H1 (cell line): ENCODE data around the gene PCED1B. TPM values are rescaled to one million over a fixed set of nuclear protein-coding genes. Genes with fewer than 3 reads are reported as not detected.

Experiments
- JUND ChIP-seq: IDR thresholded peaks from 2 replicates; pipeline ENCODE4 v1.6.1; 2011; ENCODE audit warnings: mild to moderate bottlenecking, improper control_type of control experiment, low read length
- SIRT6 ChIP-seq: IDR thresholded peaks from one replicate; pipeline ENCODE4 v1.7.1; 2012; ENCODE audit warnings: low read length, inconsistent platforms
- TEAD4 ChIP-seq: IDR thresholded peaks from 2 replicates; pipeline ENCODE4 v1.6.1; 2012; ENCODE audit warnings: low read depth, low read length, inconsistent platforms, mixed read lengths
- polyA plus RNA-seq, 7 experiments: library from polyadenylated mRNA; depleted of rRNA in 3 of 7; stranded (reverse) in 5 of 7; unstranded in 2 of 7; fragments of >200 nt in 5 of 7; fragments of 200-250 nt in 2 of 7; gene quantifications; 1 replicate in 5 of 7; 2 replicates in 1 of 7; 4 replicates in 1 of 7; pipeline versions ENCODE4 v1.2.1 to v1.2.3, GENCODE V29; 2011 to 2013; ENCODE audit warnings: missing spikeins in 2 of 7, mixed read lengths in 2 of 7
- total RNA-seq: library from RNA; stranded (reverse); fragmentation: NEBNext Ultra II Directional; extraction: Animal tissue kit (Norgen Biotek cat#: 25700); gene quantifications from 2 replicates; pipeline ENCODE4 v1.2.1, GENCODE V29; 2021

Gene PCED1B
- total and polyA plus RNA-seq, 2 of the 8 experiments (the other 6 are each of a cell fraction or from before 2014, with no cell fraction given), result 4.7 to 5.4 TPM

DNA sequence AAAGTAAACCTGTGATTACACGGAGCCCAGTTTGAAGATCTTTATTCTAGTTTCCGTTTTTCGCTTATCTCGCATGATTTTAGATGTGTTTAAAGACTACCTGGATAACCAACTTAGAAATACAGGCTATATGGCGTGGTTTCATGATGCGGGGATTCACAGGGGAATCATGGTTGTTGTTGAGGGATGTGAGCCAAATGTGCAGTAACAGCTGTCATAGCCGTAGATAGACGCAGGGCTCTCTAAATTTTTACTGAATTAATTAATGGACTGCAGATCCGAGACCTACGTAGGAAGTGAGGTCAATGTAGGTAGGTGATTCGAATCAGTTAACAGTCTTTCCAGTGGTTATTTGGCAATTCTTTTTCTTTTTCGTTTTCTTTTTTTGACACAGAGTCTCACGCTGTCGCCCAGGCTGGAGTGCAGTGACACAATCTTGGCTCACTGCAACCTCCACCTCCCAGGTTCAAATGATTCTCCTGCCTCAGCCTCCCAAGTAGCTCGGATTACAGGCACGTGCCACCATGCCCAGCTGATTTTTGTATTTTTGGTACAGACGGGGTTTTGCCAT lies 145.2 kb downstream of the PCED1B start (continued):
- TF ChIP-seq JUND (no peak), TEAD4 (no peak), SIRT6 (no peak)
